H9 (cell line): ENCODE measurements around the gene LEKR1. TPM values are rescaled to one million over a fixed set of nuclear protein-coding genes. Genes with fewer than 3 reads are reported as not detected.

Experiments
- DNase-seq: peaks from one replicate; pipeline ENCODE4 v3.0.0-alpha.2; 2017
- H2AFZ ChIP-seq: one replicate; pipeline ENCODE4 v1.6.1; 2013; ENCODE audit warnings: mild to moderate bottlenecking, low read length, control low read depth, moderate library complexity
- H2AK5ac ChIP-seq: 2 replicates; pipeline ENCODE4 v1.6.1; 2013; ENCODE audit warnings: low read length, control low read depth, mixed read lengths; ENCODE audit not compliant: insufficient read length
- H2BK120ac ChIP-seq: one replicate; pipeline ENCODE4 v1.6.1; 2013; ENCODE audit warnings: low read depth, mild to moderate bottlenecking, low read length, control low read depth, inconsistent platforms; ENCODE audit not compliant: poor library complexity, severe bottlenecking
- H2BK12ac ChIP-seq: 2 replicates; pipeline ENCODE4 v1.6.1; 2013; ENCODE audit warnings: low read length, control low read depth, mixed read lengths, low read depth; ENCODE audit not compliant: insufficient read length
- H2BK15ac ChIP-seq: 2 replicates; pipeline ENCODE4 v1.6.1; 2013; ENCODE audit warnings: low read depth, low read length, control low read depth
- H2BK20ac ChIP-seq: one replicate; pipeline ENCODE4 v1.6.1; 2013; ENCODE audit warnings: low read depth, mild to moderate bottlenecking, low read length, control low read depth, inconsistent platforms; ENCODE audit not compliant: poor library complexity, severe bottlenecking
- H2BK5ac ChIP-seq: 2 replicates; pipeline ENCODE4 v1.6.1; 2013; ENCODE audit warnings: low read length, control low read depth, mixed read lengths; ENCODE audit not compliant: insufficient read length
- H3K14ac ChIP-seq: 2 replicates; pipeline ENCODE4 v1.6.1; 2013; ENCODE audit warnings: low read length, control low read depth; ENCODE audit not compliant: insufficient read depth
- H3K18ac ChIP-seq: 2 replicates; pipeline ENCODE4 v1.6.1; 2013; ENCODE audit warnings: low read depth, mild to moderate bottlenecking, mixed read lengths, low read length, control low read depth; ENCODE audit not compliant: insufficient read length
- H3K23ac ChIP-seq: 2 replicates; pipeline ENCODE4 v1.6.1; 2013; ENCODE audit warnings: low read length, control low read depth, mixed read lengths, low read depth; ENCODE audit not compliant: insufficient read length
- H3K23me2 ChIP-seq: 2 replicates; pipeline ENCODE4 v1.6.1; 2013; ENCODE audit warnings: low read depth, mild to moderate bottlenecking, mixed read lengths, low read length, control low read depth; ENCODE audit not compliant: insufficient read length, poor library complexity, severe bottlenecking
- H3K27ac ChIP-seq: 2 replicates; pipeline ENCODE4 v1.5.1; 2013; ENCODE audit warnings: low read length, control low read depth, mixed read lengths, low read depth; ENCODE audit not compliant: insufficient read length
- H3K27me3 ChIP-seq: 2 replicates; pipeline ENCODE4 v1.6.1; 2013; ENCODE audit warnings: low read length, control low read depth, inconsistent platforms; ENCODE audit not compliant: insufficient read depth
- H3K4ac ChIP-seq: 2 replicates; pipeline ENCODE4 v1.6.1; 2013; ENCODE audit warnings: low read depth, mild to moderate bottlenecking, control low read depth, inconsistent platforms, low read length, moderate library complexity
- H3K4me1 ChIP-seq: 2 replicates; pipeline ENCODE4 v1.6.1; 2013; ENCODE audit warnings: low read length, control low read depth, inconsistent platforms; ENCODE audit not compliant: insufficient read depth
- H3K4me2 ChIP-seq: 2 replicates; pipeline ENCODE4 v1.6.1; 2013; ENCODE audit warnings: low read length, control low read depth, mixed read lengths; ENCODE audit not compliant: insufficient read length, insufficient read depth
- H3K56ac ChIP-seq: 2 replicates; pipeline ENCODE4 v1.6.1; 2013; ENCODE audit warnings: low read depth, mild to moderate bottlenecking, mixed read lengths, low read length, control low read depth; ENCODE audit not compliant: insufficient read length
- H3K79me1 ChIP-seq: 2 replicates; pipeline ENCODE4 v1.6.1; 2013; ENCODE audit warnings: low read depth, mild to moderate bottlenecking, moderate library complexity, low read length, control low read depth, inconsistent platforms; ENCODE audit not compliant: insufficient read depth, poor library complexity, severe bottlenecking
- H3K79me2 ChIP-seq: 2 replicates; pipeline ENCODE4 v1.6.1; 2013; ENCODE audit warnings: low read length, control low read depth, inconsistent platforms; ENCODE audit not compliant: insufficient read depth
- H3K9ac ChIP-seq: 2 replicates; pipeline ENCODE4 v1.6.1; 2013; ENCODE audit warnings: low read length, control low read depth, mixed read lengths; ENCODE audit not compliant: insufficient read length; ENCODE audit errors: extremely low read depth
- H3K9me3 ChIP-seq: one replicate; pipeline ENCODE4 v1.6.1; 2013; ENCODE audit warnings: low read depth, low read length, inconsistent platforms; ENCODE audit not compliant: control insufficient read depth
- H3T11ph ChIP-seq: one replicate; pipeline ENCODE4 v1.6.1; 2013; ENCODE audit warnings: mild to moderate bottlenecking, low read length, control low read depth, inconsistent platforms
- H4K20me1 ChIP-seq: one replicate; pipeline ENCODE4 v1.6.1; 2013; ENCODE audit not compliant: control insufficient read depth, insufficient read length, insufficient read depth
- H4K5ac ChIP-seq: 2 replicates; pipeline ENCODE4 v1.6.1; 2013; ENCODE audit warnings: low read depth, mild to moderate bottlenecking, mixed read lengths, low read length, control low read depth; ENCODE audit not compliant: insufficient read length
- H4K8ac ChIP-seq: replicated peaks from 2 replicates; pipeline ENCODE4 v1.6.1; 2013; ENCODE audit warnings: low read length, control low read depth, mixed read lengths, low read depth; ENCODE audit not compliant: insufficient read length
- H4K91ac ChIP-seq: 2 replicates; pipeline ENCODE4 v1.6.1; 2013; ENCODE audit warnings: low read depth, mild to moderate bottlenecking, moderate library complexity, mixed read lengths, low read length, control low read depth; ENCODE audit not compliant: insufficient read length
- H3K27ac Mint-ChIP-seq, 3 experiments: 2 replicates in 2 of 3; 3 replicates in 1 of 3; pipeline ENCODE4 v1.8.0; 2020 to 2021; ENCODE audit warnings: mixed read lengths in 3 of 3, mild to moderate bottlenecking in 1 of 3, moderate library complexity in 1 of 3
- H3K27me3 Mint-ChIP-seq: 2 replicates; pipeline ENCODE4 v1.8.0; 2021; ENCODE audit warnings: low read depth, mild to moderate bottlenecking, moderate library complexity, mixed read lengths
- H3K36me3 Mint-ChIP-seq, 3 experiments: 2 replicates in 2 of 3; 3 replicates in 1 of 3; pipeline ENCODE4 v1.8.0; 2020 to 2021; ENCODE audit warnings: low read depth in 3 of 3, mixed read lengths in 3 of 3; ENCODE audit not compliant: insufficient read depth in 1 of 3
- H3K4me1 Mint-ChIP-seq, 2 experiments: 2 replicates each; pipeline ENCODE4 v1.8.0; 2020; ENCODE audit warnings: mixed read lengths in 2 of 2
- H3K4me3 Mint-ChIP-seq, 2 experiments: 2 replicates in 1 of 2; 3 replicates in 1 of 2; pipeline ENCODE4 v1.8.0; 2020 to 2021; ENCODE audit warnings: mild to moderate bottlenecking in 2 of 2, mixed read lengths in 2 of 2, moderate library complexity in 1 of 2
- H3K9me3 Mint-ChIP-seq, 2 experiments: 2 replicates in 1 of 2; 3 replicates in 1 of 2; pipeline ENCODE4 v1.8.0; 2020; ENCODE audit warnings: mild to moderate bottlenecking in 2 of 2, mixed read lengths in 2 of 2, moderate library complexity in 1 of 2
- WGBS: extraction: QIAGEN DNeasy Blood & Tissue Kit; methylation state at CpG from one replicate; pipeline ENCODE4 v1.1.7; 2013; ENCODE audit warnings: missing lambda C conversion rate, low lambda C conversion rate, mixed read lengths; ENCODE audit not compliant: insufficient read length; ENCODE audit errors: extremely low coverage; 5-methylcytosine and 5-hydroxymethylcytosine counted together
- total RNA-seq: library from RNA; stranded (reverse); gene quantifications from 2 replicates; pipeline ENCODE4 v1.2.1, GENCODE V29; 2021
- TF ChIP-seq, protein P1 (sequence below): fragments of 200-600 bp; sonication (generic); conservative IDR thresholded peaks from 3 replicates; pipeline ENCODE4 v1.8.0; 2021; ENCODE audit warnings: antibody characterized with exemption, mild to moderate bottlenecking

Gene LEKR1
- total RNA-seq, 1 experiment from 2014 or later, result not detected

DNA sequence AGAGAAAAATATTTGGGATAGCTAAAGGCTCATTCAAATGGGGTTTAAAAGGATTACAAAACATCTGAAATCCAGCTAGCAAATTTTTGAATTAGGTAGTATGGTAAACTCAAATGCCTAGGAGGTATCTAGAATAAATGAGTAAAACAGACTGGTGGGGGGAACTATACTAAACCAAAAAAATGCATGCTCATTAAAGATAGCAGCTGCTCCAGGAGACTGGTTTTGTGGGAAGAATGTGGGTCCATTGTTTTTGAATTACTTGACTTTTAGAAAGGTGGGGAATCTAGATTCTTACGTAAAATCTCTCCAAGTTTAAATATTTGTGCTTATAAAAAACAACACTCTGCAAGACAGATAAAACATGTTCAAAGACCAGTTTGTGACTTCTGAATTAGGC is 73.8 kb downstream of the LEKR1 start:
- Mint-ChIP-seq H3K4me3 (no peak overlapping the region), H3K27ac (peak overlapping the region in 1 of 3 experiments; percentile 87; a peak in 3 of 7 replicates), H3K9me3 (peaks cover 8 to 12% of the 10 kb centered on the region in 2 experiments; a peak in 3 of 5 replicates), H3K36me3 (peaks cover 0 to 15% (median 1%) of the 10 kb centered on the region in 3 experiments; a peak in 4 of 7 replicates), H3K4me1 (peaks cover 14 to 18% of the 10 kb centered on the region in 2 experiments), H3K27me3 (no peaks in the 10 kb centered on the region)
- no peaks in the 10 kb centered on the region for H4K20me1 ChIP-seq
- H2BK5ac ChIP-seq, result no peak overlapping the region
- TF ChIP-seq, protein P1, sequence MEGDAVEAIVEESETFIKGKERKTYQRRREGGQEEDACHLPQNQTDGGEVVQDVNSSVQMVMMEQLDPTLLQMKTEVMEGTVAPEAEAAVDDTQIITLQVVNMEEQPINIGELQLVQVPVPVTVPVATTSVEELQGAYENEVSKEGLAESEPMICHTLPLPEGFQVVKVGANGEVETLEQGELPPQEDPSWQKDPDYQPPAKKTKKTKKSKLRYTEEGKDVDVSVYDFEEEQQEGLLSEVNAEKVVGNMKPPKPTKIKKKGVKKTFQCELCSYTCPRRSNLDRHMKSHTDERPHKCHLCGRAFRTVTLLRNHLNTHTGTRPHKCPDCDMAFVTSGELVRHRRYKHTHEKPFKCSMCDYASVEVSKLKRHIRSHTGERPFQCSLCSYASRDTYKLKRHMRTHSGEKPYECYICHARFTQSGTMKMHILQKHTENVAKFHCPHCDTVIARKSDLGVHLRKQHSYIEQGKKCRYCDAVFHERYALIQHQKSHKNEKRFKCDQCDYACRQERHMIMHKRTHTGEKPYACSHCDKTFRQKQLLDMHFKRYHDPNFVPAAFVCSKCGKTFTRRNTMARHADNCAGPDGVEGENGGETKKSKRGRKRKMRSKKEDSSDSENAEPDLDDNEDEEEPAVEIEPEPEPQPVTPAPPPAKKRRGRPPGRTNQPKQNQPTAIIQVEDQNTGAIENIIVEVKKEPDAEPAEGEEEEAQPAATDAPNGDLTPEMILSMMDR, result no peak
- H3T11ph ChIP-seq, result no peak overlapping the region
- H2BK15ac ChIP-seq, result no peak overlapping the region
- H4K5ac ChIP-seq, result no peak overlapping the region
- no peak overlapping the region for H3K14ac ChIP-seq
- H3K23me2 ChIP-seq, result no peaks in the 10 kb centered on the region
- no peaks in the 10 kb centered on the region for H3K79me1 ChIP-seq
- H3K9me3 ChIP-seq, result no peaks in the 10 kb centered on the region
- no peak overlapping the region for H2BK12ac ChIP-seq
- no peak overlapping the region for H3K23ac ChIP-seq
- H2BK20ac ChIP-seq, result no peak overlapping the region
- no peaks in the 10 kb centered on the region for H3K79me2 ChIP-seq
- H3K4ac ChIP-seq, result no peak overlapping the region
- H3K56ac ChIP-seq, result no peak overlapping the region
- DNase-seq, result no peak
- no peaks in the 10 kb centered on the region for H3K27me3 ChIP-seq
- H4K8ac ChIP-seq, result no peak overlapping the region
- H3K4me1 ChIP-seq, result no peaks in the 10 kb centered on the region
- no CpG with 5 or more reads among the region's 1 CpG for WGBS
- no peak overlapping the region for H4K91ac ChIP-seq
- no peak overlapping the region for H3K18ac ChIP-seq
- H2BK120ac ChIP-seq, result no peak overlapping the region
- H2AK5ac ChIP-seq, result no peak overlapping the region
- no peak overlapping the region for H3K27ac ChIP-seq
- no peak overlapping the region for H3K9ac ChIP-seq
- H3K4me2 ChIP-seq, result no peak overlapping the region
- no peak overlapping the region for H2AFZ ChIP-seq
